SK-N-SH treated with all-trans-retinoic acid at 6 μM for 48 hours (cell line): ENCODE data around the gene MAML2.

Source experiments
- ISL1 ChIP-seq: fragments of 250-450 bp; sonication (Bioruptor Pico); IDR thresholded peaks from 2 replicates; pipeline ENCODE4 v2.1.2; 2022; ENCODE audit warnings: mild to moderate bottlenecking, moderate library complexity
- OSR1 ChIP-seq: fragments of 250-450 bp; sonication (Bioruptor Pico); IDR thresholded peaks from 2 replicates; pipeline ENCODE4 v1.8.0; 2022; ENCODE audit warnings: moderate library complexity, mild to moderate bottlenecking, inconsistent platforms
- PPARA ChIP-seq: fragments of 250-450 bp; sonication (Bioruptor Pico); IDR thresholded peaks from 2 replicates; pipeline ENCODE4 v1.5.0; 2020; ENCODE audit warnings: mild to moderate bottlenecking, borderline replicate concordance
- RARB ChIP-seq: fragments of 250-450 bp; sonication (Bioruptor Pico); IDR thresholded peaks from 2 replicates; pipeline ENCODE4 v1.8.0; 2021; ENCODE audit warnings: mild to moderate bottlenecking, moderate library complexity
- SNAI2 ChIP-seq: fragments of 250-450 bp; sonication (Bioruptor Pico); IDR thresholded peaks from 2 replicates; pipeline ENCODE4 v1.5.0; 2020; ENCODE audit warnings: mild to moderate bottlenecking, moderate library complexity
- TSHZ2 ChIP-seq: fragments of 250-450 bp; sonication (Bioruptor Pico); IDR thresholded peaks from 2 replicates; pipeline ENCODE4 v1.5.0; 2020; ENCODE audit warnings: mild to moderate bottlenecking, moderate library complexity
- ZFP30 ChIP-seq: fragments of 450-650 bp; formaldehyde crosslinking; IDR thresholded peaks from 2 replicates; pipeline ENCODE4 v1.5.0; 2022; ENCODE audit warnings: mild to moderate bottlenecking, moderate library complexity
- ZNF565 ChIP-seq: fragments of 450-650 bp; formaldehyde crosslinking; conservative IDR thresholded peaks from 2 replicates; pipeline ENCODE4 v1.5.0; 2020; ENCODE audit warnings: low read depth, mild to moderate bottlenecking, moderate library complexity
- ZNF8 ChIP-seq: fragments of 450-650 bp; formaldehyde crosslinking; IDR thresholded peaks from 2 replicates; pipeline ENCODE4 v1.5.0; 2020; ENCODE audit warnings: mild to moderate bottlenecking, moderate library complexity
- TF ChIP-seq, protein P1 (sequence below): fragments of 250-450 bp; sonication (Bioruptor Pico); IDR thresholded peaks from 2 replicates; pipeline ENCODE4 v1.8.0; 2020; ENCODE audit warnings: mild to moderate bottlenecking, moderate library complexity, borderline replicate concordance
- TF ChIP-seq, protein P2 (sequence below): fragments of 250-450 bp; sonication (Bioruptor Pico); IDR thresholded peaks from 2 replicates; pipeline ENCODE4 v1.5.1; 2020; ENCODE audit warnings: low read depth, mild to moderate bottlenecking, moderate library complexity

DNA sequence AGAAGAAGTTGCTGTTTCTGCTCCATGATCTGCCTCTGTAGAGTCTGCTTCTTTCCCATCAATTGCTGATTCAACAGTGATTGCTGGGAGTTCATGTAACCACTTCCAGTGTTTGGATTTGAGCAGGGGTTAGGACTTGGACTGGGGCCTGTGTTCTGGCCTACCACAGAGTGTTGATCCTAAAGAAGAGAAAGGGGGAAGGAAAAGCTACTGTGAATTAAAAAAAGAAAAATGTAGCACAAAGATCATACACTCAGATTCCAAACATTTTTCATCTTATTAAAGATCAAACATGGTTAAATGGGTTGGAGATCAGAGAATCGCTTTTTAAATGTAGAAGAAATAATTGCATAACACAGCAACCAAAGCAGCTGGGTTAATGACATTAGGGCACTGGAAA is 351.4 kb downstream of the MAML2 start:
- TF ChIP-seq TSHZ2 (CRISPR knock-in tag) (no peak), RARB (CRISPR knock-in tag) (no peak), ISL1 (CRISPR knock-in tag) (no peak), ZNF565 (CRISPR knock-in tag) (no peak), OSR1 (CRISPR knock-in tag) (no peak), PPARA (CRISPR knock-in tag) (no peak), ZFP30 (CRISPR knock-in tag) (no peak), SNAI2 (CRISPR knock-in tag) (no peak), ZNF8 (CRISPR knock-in tag) (no peak)
- TF ChIP-seq, protein P1, sequence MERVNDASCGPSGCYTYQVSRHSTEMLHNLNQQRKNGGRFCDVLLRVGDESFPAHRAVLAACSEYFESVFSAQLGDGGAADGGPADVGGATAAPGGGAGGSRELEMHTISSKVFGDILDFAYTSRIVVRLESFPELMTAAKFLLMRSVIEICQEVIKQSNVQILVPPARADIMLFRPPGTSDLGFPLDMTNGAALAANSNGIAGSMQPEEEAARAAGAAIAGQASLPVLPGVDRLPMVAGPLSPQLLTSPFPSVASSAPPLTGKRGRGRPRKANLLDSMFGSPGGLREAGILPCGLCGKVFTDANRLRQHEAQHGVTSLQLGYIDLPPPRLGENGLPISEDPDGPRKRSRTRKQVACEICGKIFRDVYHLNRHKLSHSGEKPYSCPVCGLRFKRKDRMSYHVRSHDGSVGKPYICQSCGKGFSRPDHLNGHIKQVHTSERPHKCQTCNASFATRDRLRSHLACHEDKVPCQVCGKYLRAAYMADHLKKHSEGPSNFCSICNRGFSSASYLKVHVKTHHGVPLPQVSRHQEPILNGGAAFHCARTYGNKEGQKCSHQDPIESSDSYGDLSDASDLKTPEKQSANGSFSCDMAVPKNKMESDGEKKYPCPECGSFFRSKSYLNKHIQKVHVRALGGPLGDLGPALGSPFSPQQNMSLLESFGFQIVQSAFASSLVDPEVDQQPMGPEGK (CRISPR knock-in tag) = no peak
- TF ChIP-seq, protein P2, sequence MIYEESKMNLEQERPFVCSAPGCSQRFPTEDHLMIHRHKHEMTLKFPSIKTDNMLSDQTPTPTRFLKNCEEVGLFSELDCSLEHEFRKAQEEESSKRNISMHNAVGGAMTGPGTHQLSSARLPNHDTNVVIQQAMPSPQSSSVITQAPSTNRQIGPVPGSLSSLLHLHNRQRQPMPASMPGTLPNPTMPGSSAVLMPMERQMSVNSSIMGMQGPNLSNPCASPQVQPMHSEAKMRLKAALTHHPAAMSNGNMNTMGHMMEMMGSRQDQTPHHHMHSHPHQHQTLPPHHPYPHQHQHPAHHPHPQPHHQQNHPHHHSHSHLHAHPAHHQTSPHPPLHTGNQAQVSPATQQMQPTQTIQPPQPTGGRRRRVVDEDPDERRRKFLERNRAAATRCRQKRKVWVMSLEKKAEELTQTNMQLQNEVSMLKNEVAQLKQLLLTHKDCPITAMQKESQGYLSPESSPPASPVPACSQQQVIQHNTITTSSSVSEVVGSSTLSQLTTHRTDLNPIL (CRISPR knock-in tag) = no peak
